Measurements from ENCODE around the gene EPO.

The EPO gene

DNA sequence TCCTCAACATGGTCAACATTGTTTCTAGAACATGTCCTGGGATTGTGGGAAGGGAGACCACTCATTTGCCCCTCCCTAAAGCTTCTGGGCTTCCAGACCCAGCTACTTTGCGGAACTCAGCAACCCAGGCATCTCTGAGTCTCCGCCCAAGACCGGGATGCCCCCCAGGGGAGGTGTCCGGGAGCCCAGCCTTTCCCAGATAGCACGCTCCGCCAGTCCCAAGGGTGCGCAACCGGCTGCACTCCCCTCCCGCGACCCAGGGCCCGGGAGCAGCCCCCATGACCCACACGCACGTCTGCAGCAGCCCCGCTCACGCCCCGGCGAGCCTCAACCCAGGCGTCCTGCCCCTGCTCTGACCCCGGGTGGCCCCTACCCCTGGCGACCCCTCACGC is at the start of gene EPO:
TSS of gene EPO (plus strand) at position 190 of the 392 bp plus-strand sequence. CDS start 513 bp downstream, outside the sequence.
- DNase-seq: no peak

DNA sequence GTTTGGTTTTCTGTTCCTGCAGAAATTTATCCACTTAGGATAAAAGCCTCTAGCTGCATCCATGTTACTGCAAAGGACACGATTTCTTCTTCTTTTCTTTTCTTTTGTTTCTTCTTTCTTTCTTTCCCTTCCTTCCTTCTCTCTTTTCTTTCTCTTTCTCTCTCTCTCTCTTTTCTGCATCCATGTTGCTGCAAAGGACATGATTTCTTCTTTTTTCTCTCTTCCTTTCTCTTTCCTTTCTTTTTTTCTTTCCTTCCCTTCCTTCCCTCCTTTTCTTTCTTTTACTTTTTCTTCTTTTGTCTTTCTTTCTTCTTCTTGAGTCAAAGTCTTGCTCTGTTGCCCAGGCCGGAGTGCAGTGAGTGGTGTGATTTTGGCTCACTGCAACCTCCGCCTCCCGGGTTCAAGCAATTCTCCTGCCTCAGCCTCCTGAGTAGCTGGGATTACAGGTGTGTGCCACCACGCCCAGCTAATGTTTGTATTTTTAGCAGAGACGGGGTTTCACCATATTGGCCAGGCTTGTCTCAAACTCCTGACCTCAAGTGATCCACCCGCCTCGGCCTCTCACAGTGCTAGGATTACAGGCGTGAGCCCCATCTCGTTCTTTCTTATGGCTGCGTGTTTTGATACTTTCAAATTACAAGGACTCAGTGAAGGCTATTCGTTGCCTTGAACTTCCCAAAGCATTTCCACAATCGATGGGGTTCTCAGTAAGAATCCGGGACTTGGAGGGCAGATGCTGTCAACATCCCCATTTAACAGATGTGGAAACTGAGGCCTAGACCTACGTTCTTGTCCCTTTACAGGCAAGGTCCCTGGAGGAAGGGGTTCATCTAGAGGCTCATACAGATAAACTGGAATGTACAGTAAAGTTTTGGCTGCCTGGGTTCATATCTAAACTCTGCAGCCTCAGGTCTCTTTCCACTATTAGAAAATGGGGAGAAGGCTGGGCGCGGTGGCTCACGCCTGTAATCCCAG is 48.6 kb upstream of the EPO start:
- DNase-seq: no peak

DNA sequence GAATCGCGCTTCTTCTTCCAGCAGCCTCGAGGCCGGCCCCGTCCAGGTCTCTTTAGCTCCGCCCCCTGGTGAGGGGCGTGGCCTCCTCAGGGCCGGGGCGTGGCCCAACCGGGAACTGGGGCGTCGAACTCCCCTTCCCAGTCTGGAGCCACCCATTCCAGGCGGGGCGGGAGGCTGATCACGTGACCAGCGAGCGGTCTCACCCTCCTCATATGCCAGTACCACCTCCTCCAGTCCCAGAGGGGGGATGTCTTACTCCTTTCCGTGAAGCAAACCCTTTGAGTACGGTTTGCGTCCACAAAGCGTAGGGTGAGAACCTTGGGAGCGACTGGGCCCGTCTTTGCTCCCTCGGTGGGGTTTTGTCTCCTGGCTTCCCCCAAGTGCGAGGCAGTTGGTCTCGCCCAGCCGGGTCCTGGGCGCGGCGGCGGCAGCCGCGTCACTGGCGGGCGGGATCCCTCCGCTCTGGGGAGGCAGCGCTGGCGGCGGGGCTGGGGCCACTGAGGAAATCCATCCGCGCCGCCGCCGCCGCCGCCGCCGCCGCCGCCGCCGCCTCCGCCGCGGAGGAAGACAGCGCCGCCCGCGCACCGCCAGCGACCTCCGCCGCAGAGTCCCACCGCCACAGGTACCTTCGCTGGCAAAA is 46.8 kb upstream of the EPO start, which contains the start of gene GNB2:
TSS of gene GNB2 (plus strand) at position 439 of the 640 bp plus-strand sequence. CDS start 2,526 bp downstream, outside the sequence.
- peak; percentile 99 for DNase-seq

DNA sequence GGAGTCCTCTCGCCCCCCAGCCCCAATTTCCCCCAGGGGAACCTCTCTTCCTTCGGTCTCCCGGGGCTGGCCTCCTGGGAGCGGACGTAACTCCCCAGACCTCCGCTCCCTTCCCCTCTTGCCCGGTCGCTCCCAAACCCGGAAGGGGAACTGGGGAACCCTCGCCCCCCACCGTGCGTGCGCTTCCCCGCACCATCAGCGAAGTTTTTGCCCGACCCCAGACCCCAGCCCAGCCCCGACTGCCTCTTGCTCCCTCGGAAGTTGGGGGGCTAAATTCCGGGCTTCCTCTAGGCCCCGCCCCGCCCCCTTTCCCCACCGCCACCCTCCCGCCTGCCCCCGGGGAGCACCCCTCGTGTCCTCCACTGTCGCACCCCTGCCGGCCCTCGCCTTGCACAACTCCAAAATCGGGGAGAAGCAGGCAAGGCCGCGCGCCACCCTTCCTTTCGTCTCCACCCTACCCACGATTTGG is 46.3 kb upstream of the EPO start:
- peak; percentile 59 for DNase-seq

DNA sequence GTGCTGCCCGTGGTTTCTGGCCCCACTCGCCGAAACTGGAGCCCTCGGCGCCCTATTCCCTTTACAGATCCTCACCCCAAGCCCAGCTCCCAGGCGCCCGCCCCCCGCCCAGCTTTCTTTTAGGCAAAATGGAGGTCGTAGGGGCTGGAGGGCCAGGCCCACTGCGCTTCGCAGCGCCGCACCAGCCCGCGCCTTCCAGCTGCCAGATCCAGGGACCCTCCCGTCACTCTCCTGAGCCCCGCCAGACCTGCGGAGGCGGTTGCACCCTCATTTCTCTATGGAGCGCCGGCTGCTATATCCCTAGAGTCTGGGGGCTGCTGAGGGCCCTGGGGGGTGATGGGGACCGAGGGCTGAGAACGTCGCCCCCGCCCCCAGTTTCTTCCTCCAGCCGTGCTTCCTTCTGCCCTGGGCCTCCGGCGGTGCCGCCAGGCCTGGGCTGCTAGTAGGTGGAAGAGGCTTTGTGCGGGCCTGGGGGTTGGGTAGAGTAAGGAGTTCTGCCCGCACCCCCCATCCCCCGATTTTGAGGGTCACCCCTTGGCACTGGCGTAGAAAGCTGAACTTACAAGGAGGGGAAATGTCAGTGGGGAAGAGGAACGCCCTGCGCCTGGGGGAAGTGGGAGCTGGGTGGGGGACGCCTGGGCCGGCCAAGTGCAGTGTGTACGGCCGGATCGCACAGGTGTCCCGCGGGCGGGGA is 45.7 kb upstream of the EPO start:
- peak; percentile 42 for DNase-seq

DNA sequence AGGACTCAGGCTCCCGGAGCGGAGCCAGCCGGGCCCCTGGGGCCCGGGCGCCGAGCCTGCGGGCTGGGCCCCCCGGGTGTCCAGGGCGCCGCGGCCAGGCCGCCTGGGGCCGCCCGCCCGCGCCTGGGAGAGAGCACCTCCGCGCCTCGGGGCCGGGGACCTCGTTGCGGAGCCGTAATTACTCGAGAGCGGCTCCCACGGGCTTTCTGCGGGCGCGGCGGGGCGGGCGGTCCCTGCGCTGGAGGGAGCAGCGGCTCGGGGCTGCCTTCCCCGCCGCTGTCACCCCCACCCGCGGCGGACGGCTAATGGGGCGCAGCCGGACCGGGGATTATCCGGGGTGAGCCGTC is 45.2 kb upstream of the EPO start:
- no peak for DNase-seq

DNA sequence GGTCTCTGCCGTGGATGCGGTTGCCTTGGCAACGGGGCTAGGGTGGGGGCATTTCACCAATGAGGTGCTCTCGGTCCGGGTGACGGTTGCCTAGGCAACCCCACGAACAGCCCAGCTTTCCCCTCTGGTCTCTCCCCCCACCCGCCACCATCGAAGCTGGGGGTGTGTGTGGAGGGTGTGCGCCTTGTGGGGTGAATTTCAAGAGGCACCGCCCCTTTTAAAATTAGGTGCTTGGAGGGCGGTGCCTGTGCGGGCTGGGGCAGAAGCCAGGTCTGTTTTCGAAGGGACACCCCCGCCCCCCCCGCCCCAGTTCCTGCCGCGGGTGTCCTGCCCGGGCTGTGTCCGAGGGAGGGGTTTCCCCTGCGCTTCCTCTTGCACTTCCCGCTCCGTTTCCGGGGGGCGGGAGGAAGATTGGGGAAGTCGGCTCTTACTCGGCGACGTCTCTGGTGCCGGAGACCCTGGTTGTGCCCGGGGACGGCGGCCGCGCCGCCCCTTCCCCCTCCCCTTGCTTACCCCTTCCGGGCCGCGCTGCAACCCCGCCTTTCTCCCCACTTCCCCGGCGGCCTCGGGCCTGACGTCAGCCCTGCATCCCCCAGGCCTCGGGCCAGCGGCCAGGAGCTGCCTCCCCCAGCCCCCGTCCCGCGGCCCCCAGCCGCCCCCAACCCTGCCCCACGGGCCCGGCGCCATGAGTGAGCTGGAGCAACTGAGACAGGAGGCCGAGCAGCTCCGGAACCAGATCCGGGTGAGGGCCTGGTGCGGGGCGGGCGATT is 44.5 kb upstream of the EPO start:
- peak; percentile 90 for DNase-seq

DNA sequence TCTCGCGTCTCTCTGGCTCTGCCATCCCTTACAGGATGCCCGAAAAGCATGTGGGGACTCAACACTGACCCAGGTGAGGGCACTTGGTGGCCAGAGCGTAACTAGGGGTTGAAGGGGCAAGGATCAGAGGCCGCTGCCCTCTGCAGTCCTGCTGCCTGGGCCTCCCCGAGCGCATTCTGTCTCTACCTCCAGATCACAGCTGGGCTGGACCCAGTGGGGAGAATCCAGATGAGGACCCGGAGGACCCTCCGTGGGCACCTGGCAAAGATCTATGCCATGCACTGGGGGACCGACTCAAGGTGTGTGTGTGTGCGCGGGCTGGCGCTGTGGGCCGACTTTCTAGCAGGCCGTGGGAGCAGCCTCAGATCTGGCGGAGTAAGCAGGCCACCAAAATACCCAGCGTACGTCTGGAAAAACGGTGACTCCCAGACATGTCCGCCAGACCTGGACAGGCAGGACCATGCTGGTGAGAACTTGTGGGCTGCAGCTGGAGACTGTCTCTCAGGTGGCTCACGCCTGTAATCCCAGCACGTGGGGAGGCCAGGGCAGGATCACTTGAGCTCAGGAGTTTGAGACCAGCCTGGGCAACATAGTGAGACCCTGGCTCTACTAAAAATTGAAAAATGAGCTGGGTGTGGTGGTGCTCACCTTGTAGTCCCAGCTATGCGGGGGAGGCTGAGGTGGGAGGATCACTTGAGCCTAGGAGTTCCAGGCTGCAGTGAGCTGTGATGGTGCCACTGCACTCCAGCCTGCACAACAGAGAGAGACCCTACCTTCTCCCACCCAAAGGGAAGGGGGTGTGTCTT is 43.6 kb upstream of the EPO start:
- DNase-seq: no peak

DNA sequence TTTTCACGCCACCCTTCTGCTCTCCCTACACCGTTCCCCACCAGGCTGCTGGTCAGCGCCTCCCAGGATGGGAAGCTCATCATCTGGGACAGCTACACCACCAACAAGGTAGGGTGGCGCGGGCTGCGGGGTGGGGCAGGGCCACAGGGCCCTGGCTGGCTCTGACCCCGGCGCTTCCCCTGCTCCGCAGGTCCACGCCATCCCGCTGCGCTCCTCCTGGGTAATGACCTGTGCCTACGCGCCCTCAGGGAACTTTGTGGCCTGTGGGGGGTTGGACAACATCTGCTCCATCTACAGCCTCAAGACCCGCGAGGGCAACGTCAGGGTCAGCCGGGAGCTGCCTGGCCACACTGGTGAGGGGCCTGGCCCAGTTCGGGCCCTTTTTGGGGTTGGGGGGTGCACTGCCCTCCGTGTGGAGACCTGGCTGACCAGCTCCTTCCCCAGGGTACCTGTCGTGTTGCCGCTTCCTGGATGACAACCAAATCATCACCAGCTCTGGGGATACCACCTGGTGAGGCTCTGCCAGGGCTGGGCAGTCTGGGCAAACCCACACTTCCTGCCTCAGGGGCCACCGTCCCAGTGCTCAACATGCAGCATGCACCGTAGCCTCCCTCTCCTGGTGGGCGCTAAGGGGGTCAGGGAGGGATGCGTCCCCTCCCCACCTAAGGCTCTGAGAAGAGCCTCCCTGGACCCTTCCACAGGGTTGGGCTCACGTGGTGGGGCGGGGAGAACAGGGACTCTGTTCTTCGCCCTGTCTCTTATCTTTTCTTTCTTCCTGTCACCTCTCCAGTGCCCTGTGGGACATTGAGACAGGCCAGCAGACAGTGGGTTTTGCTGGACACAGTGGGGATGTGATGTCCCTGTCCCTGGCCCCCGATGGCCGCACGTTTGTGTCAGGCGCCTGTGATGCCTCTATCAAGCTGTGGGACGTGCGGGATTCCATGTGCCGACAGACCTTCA is 42.7 kb upstream of the EPO start:
- DNase-seq: no peak

DNA sequence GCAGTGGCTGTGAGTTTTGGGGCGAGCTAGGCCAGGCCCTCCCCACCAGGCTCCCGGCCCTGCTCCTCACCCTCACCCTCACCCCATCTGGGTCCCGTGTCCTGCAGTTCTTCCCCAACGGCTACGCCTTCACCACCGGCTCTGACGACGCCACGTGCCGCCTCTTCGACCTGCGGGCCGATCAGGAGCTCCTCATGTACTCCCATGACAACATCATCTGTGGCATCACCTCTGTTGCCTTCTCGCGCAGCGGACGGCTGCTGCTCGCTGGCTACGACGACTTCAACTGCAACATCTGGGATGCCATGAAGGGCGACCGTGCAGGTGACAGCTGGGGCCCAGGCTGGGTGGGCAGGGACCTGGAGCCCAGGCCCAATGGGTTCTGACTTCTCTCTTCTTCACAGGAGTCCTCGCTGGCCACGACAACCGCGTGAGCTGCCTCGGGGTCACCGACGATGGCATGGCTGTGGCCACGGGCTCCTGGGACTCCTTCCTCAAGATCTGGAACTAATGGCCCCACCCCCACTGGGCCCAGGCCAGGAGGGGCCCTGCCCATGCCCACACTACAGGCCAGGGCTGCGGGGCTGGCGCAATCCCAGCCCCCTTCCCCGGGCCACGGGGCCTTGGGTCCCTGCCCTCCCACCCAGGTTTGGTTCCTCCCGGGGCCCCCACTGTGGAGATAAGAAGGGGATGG is 41.8 kb upstream of the EPO start:
- DNase-seq: no peak

DNA sequence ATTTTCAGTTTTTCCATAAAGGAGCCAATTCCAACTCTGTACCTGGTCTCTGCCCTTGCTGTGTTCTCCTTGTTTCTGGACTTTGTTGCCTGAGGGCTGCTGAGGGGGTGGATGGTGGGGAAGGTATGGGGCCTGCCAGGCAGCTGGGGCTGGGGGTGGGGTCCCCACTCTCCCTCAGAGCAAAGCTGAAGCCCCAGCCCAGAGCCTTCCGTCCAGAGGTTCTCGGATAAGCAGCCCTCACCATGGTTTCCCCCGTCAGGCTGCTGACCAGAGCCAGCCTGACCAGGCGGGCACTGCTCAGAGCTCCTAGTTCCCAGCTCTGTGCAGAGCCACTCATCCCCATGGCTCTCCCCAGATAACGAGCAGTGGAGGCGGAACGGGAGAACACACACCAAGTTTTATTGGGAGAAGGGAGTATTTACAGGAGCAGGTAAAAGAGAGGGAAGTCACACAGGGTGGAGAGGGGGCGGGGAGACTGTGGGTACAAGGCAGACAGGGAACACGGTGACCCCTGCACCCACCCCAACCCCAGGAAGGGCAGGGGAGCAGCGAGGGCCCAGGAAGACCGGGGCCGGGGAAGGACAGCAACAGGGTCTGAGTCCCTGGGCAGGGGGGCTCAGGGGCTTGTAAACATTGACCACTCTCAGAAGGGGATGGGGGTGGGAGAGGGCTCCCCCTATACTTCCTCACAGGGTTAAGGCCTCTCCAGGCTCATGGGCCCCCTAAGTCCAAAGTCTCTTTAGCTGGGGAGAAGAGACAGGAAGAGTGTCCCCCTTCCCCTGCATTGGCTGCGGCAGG is 40.9 kb upstream of the EPO start:
- no peak for DNase-seq

DNA sequence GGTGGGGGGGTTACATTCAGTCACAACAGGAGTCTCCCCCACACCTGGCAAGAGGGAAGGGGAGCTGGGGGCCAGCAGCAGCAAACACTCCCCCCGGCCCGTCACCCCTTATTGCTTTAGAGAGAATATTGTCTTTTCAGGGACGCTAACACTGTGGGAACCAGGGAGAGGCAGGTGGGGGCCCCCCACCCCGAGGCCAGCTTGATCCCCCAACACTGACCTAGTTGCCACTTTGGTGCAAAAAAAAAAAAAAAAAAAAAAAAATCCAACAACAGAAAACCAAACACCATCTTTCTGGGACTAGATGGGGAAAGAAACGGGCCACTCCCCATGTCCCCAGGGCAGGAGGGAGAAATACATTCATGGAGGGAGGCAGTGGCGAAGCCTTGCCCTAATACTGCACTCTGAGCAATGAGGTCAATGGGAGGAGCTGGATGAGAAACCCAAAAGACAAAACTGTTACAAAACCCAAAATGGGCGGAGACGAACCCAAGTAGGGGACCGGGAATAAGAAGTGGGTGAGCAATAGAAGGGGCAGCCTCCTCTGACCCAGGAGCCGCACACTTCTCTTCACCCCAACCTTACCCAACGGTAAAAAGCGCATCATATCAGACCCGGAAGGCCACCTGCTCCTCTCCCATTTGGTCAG is 40.2 kb upstream of the EPO start:
- no peak for DNase-seq

DNA sequence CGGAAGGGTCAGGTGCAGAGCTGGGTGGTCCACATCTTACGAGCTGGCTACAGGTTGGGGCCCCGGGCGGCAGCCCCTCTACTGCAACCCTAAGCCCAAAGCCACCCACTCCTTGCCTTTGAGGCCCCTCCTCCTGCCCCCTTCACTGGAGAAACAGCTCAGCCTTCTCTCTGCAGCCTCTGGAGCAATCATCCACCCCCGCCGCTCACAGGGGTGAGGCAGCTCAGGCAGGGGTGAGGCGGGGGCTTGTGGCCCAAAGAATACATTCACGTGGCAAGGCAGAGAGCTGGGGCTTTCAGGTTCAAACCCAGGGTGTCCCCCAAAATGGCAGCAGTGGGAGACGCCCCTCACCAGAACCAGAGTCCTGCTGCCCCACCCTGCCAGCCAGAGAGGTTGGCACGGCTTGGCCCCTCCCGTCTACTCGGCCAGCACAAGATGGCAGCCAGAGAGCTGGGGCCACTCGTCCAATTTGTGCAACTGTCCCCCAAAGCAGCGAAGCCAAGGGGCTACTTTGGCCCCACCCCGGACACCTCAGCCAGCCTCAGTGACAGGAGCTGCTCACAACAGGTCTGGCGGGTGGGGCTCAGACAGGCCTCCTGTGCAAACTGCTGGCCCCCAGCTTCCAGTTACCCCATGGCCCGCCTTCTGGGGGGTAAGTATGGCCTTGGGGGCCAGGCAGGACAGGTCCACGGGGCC is 39.5 kb upstream of the EPO start:
- peak; percentile 27 for DNase-seq

DNA sequence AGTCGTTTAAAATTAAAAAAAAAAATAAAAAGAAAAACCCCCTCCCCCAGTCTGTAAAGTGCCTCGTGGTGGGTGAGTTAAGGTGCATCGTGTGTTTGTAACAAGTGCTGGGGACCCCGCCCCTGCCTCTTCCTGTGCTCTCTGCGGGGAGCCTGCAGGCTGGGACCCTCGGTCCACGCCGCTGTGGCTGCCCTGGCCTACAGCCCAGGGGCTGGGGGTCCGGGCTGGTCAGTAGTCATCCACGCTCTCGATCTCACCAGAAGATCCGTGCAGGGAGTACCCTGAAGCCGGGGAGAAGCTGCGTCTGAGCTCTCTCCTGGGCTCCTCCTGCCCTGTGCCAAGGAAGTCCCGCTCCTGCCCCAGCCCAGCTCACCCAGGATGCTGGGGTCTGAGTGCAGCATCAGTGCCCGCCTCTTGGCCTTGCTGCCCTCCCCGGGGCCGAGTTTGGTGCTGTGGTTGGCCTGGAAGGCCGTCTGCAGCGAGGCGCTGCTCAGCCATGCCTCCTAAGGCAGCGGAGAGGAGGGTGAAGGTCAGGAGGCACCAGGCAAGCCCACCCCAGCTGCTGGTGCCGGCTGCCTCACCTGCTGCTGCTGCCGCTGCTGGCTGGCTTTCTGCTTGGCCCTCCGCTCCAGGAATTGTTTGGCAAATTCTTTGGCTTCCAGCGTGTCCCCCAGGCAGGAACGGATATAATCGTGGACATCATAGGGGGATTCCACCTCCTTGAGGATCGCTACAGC is 38.6 kb upstream of the EPO start:
- no peak for DNase-seq

DNA sequence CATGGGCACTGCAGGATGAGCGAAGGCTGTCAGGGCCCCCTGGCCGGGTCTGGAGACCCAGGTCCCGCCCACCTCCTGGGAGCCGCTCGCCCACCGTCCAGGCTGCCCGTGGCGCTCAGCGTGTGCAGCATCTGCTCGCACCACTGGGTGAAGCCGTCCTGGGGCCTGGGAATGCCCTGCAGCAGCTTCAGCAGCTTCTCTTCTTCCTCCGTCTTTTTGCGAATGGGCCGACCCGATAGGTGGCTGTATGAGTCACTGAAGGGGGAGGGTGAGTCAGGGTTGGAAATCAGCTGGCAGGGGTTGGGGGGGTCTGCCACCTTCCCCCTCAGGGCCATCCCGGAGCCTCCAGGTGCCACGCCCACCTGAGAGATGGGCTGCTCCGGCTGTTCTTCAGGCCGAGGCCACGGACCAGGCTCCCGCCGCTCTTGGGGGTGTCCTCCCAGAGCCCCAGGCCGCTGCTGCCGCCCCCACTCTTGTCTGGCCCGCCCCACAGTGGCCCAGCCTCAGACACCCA is 38.0 kb upstream of the EPO start:
- DNase-seq: peak; percentile 43

DNA sequence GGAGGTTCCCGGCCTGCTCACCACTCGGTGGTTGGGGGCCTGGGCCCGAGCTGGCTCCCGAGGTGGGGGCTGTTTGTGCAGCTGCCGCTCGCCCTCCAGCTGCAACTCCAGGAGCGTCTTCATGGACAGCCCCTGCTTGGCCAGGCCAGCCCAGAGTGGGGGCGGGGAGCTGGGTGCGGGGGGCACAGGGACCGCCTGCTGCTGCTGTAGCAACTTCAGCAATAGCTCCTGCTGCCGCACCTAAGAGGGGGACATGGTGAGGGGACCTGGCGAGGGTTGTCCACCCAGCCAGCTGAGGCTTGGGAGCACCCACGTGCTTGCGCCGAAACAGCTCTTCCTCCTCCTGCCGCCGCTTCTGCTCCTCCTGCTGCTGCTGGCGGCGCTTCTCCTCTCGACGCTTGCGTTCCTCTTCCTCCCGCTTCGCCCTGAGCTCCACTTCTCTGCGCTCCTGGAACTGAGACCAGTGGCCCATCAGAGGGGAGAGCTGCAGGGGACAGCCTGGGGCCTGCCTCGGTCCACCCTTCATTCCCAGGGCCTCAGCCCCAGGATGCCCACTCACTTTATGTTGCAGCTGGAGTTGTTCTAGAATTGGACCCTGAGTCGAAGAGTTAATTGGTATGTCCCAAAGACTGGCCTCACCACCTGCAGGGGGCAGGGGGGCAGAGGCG is 37.1 kb upstream of the EPO start:
- no peak for DNase-seq

All from CD4-positive, alpha-beta T cell treated with Interleukin-17A for 4 hours (primary cell).